Activated naive CD4-positive, alpha-beta T cell treated with anti-CD3 and anti-CD28 coated beads, Interleukin-2, amount 10 ng/mL, durations not matched to agents 7 days and 5 days (primary cell): ENCODE data around the gene TGM4.

ENCODE experiments used
- CTCF ChIA-PET: fragments of 350-600 bp; sonication (Branson Sonifier 250); formaldehyde crosslinking; loops from one replicate; lab custom pipeline; 2021; ENCODE audit warnings: antibody characterized with exemption; lab: Charles Lee
- DNase-seq: peaks from one replicate; pipeline ENCODE4 v3.0.0-alpha.2; 2020
- H3K27ac Mint-ChIP-seq: one replicate; pipeline ENCODE4 v1.8.0; 2021; ENCODE audit warnings: mild to moderate bottlenecking, moderate library complexity, mixed read lengths
- H3K27me3 Mint-ChIP-seq: one replicate; pipeline ENCODE4 v1.8.0; 2021; ENCODE audit warnings: mild to moderate bottlenecking, mixed read lengths
- H3K36me3 Mint-ChIP-seq: one replicate; pipeline ENCODE4 v1.8.0; 2021; ENCODE audit warnings: mixed read lengths
- H3K4me1 Mint-ChIP-seq: one replicate; pipeline ENCODE4 v1.8.0; 2021; ENCODE audit warnings: mixed read lengths
- H3K4me3 Mint-ChIP-seq: one replicate; pipeline ENCODE4 v1.8.0; 2021; ENCODE audit warnings: mild to moderate bottlenecking, moderate library complexity, mixed read lengths
- H3K9me3 Mint-ChIP-seq: one replicate; pipeline ENCODE4 v1.8.0; 2021; ENCODE audit warnings: mixed read lengths

TGM4 gene

GRCh38 chr3:44892689-44893088, 18.3 kb downstream of the TGM4 start:
- Mint-ChIP-seq H3K4me3 (no peak overlapping the region), H3K9me3 (no peaks in the 10 kb centered on the region), H3K36me3 (no peaks in the 10 kb centered on the region), H3K27ac (no peak overlapping the region), H3K4me1 (no peaks in the 10 kb centered on the region), H3K27me3 (peaks cover 4% of the 10 kb centered on the region)
- CTCF ChIA-PET = no interaction called here
- no peak for DNase-seq

- Mint-ChIP-seq H3K4me1 (no peaks in the 10 kb centered on the region), H3K27me3 (peaks cover 4% of the 10 kb centered on the region), H3K9me3 (no peaks in the 10 kb centered on the region), H3K27ac (no peak overlapping the region), H3K36me3 (no peaks in the 10 kb centered on the region), H3K4me3 (no peak overlapping the region)
- DNase-seq = no peak
- CTCF ChIA-PET = no interaction called here
Measured at GRCh38 chr3:44893097-44893496, 18.7 kb downstream of the TGM4 start.

GRCh38 chr3:44894485-44894884, 20.1 kb downstream of the TGM4 start:
- Mint-ChIP-seq H3K9me3 (no peaks in the 10 kb centered on the region), H3K27me3 (peaks cover 9% of the 10 kb centered on the region), H3K4me3 (no peak overlapping the region), H3K36me3 (no peaks in the 10 kb centered on the region), H3K4me1 (no peaks in the 10 kb centered on the region), H3K27ac (no peak overlapping the region)
- CTCF ChIA-PET = no interaction called here
- no peak for DNase-seq

- Mint-ChIP-seq H3K9me3 (no peaks in the 10 kb centered on the region), H3K4me3 (no peak overlapping the region), H3K27ac (no peak overlapping the region), H3K4me1 (no peaks in the 10 kb centered on the region), H3K36me3 (no peaks in the 10 kb centered on the region), H3K27me3 (peaks cover 14% of the 10 kb centered on the region)
- CTCF ChIA-PET = interaction anchor here (0.6 kb wide), 1 partner anchor 522 kb away, joined by 3 read pairs; no protein-coding TSS in a partner anchor
- no peak for DNase-seq
Measured at GRCh38 chr3:44896440-44896839, 22.0 kb downstream of the TGM4 start.

GRCh38 chr3:44899683-44900367, 25.4 kb downstream of the TGM4 start:
- Mint-ChIP-seq H3K4me1 (no peaks in the 10 kb centered on the region), H3K27ac (no peak overlapping the region), H3K4me3 (no peak overlapping the region), H3K9me3 (no peaks in the 10 kb centered on the region), H3K27me3 (peaks cover 20% of the 10 kb centered on the region), H3K36me3 (no peaks in the 10 kb centered on the region)
- DNase-seq = no peak
- CTCF ChIA-PET = no interaction called here

- CTCF ChIA-PET = no interaction called here
- no peak for DNase-seq
- no peaks in the 10 kb centered on the region for H3K9me3 Mint-ChIP-seq
Measured at GRCh38 chr3:44902628-44903027, 28.2 kb downstream of the TGM4 start.

GRCh38 chr3:44903314-44903713, 28.9 kb downstream of the TGM4 start:
- DNase-seq = no peak
- CTCF ChIA-PET = no interaction called here
- no peak overlapping the region for H3K27ac Mint-ChIP-seq
- peaks cover 42% of the 10 kb centered on the region for H3K27me3 Mint-ChIP-seq
- no peaks in the 10 kb centered on the region for H3K9me3 Mint-ChIP-seq
- no peaks in the 10 kb centered on the region for H3K4me1 Mint-ChIP-seq
- no peaks in the 10 kb centered on the region for H3K36me3 Mint-ChIP-seq
- H3K4me3 Mint-ChIP-seq = no peak overlapping the region

More at GRCh38 chr3:44902628-44903027, 28.2 kb downstream of the TGM4 start:
- Mint-ChIP-seq H3K4me1 (no peaks in the 10 kb centered on the region), H3K27ac (no peak overlapping the region), H3K36me3 (no peaks in the 10 kb centered on the region), H3K4me3 (no peak overlapping the region), H3K27me3 (peaks cover 35% of the 10 kb centered on the region)

GRCh38 chr3:44903751-44904150, 29.3 kb downstream of the TGM4 start:
- no peaks in the 10 kb centered on the region for H3K36me3 Mint-ChIP-seq
- no peaks in the 10 kb centered on the region for H3K4me1 Mint-ChIP-seq
- H3K4me3 Mint-ChIP-seq = no peak overlapping the region
- H3K27me3 Mint-ChIP-seq = peaks cover 43% of the 10 kb centered on the region
- H3K27ac Mint-ChIP-seq = no peak overlapping the region
- CTCF ChIA-PET = no interaction called here
- DNase-seq = no peak
- H3K9me3 Mint-ChIP-seq = no peaks in the 10 kb centered on the region

GRCh38 chr3:44905446-44906157, 31.2 kb downstream of the TGM4 start:
- DNase-seq = no peak
- Mint-ChIP-seq H3K9me3 (peaks cover 3% of the 10 kb centered on the region), H3K27ac (no peak overlapping the region), H3K36me3 (no peaks in the 10 kb centered on the region), H3K4me1 (no peaks in the 10 kb centered on the region), H3K27me3 (peaks cover 42% of the 10 kb centered on the region), H3K4me3 (no peak overlapping the region)
- CTCF ChIA-PET = no interaction called here

GRCh38 chr3:44906997-44907396, 32.6 kb downstream of the TGM4 start:
- Mint-ChIP-seq H3K27me3 (peaks cover 31% of the 10 kb centered on the region), H3K4me1 (no peaks in the 10 kb centered on the region), H3K36me3 (no peaks in the 10 kb centered on the region), H3K9me3 (peaks cover 7% of the 10 kb centered on the region), H3K27ac (no peak overlapping the region), H3K4me3 (no peak overlapping the region)
- DNase-seq = no peak
- CTCF ChIA-PET = no interaction called here

- CTCF ChIA-PET = no interaction called here
- peaks cover 30% of the 10 kb centered on the region for H3K27me3 Mint-ChIP-seq
Measured at GRCh38 chr3:44907612-44908011, 33.2 kb downstream of the TGM4 start.

GRCh38 chr3:44909063-44909462, 34.7 kb downstream of the TGM4 start:
- DNase-seq = no peak
- Mint-ChIP-seq H3K4me1 (no peaks in the 10 kb centered on the region), H3K4me3 (no peak overlapping the region), H3K36me3 (no peaks in the 10 kb centered on the region), H3K27me3 (peaks cover 34% of the 10 kb centered on the region), H3K9me3 (peaks cover 7% of the 10 kb centered on the region), H3K27ac (no peak overlapping the region)
- CTCF ChIA-PET = interaction anchor here (0.7 kb wide), 1 partner anchor 27 kb away, joined by 3 read pairs; no protein-coding TSS in a partner anchor

More at GRCh38 chr3:44907612-44908011, 33.2 kb downstream of the TGM4 start:
- Mint-ChIP-seq H3K36me3 (no peaks in the 10 kb centered on the region), H3K9me3 (peaks cover 7% of the 10 kb centered on the region), H3K27ac (no peak overlapping the region), H3K4me3 (no peak overlapping the region), H3K4me1 (no peaks in the 10 kb centered on the region)
- DNase-seq = no peak

GRCh38 chr3:44910693-44911092, 36.3 kb downstream of the TGM4 start:
- no peak overlapping the region for H3K27ac Mint-ChIP-seq
- H3K4me1 Mint-ChIP-seq = no peaks in the 10 kb centered on the region
- peaks cover 28% of the 10 kb centered on the region for H3K27me3 Mint-ChIP-seq
- CTCF ChIA-PET = no interaction called here
- no peak overlapping the region for H3K4me3 Mint-ChIP-seq
- peaks cover 7% of the 10 kb centered on the region for H3K9me3 Mint-ChIP-seq
- H3K36me3 Mint-ChIP-seq = no peaks in the 10 kb centered on the region
- no peak for DNase-seq

- Mint-ChIP-seq H3K36me3 (no peaks in the 10 kb centered on the region), H3K27ac (no peak overlapping the region), H3K27me3 (peaks cover 11% of the 10 kb centered on the region), H3K4me3 (no peak overlapping the region), H3K4me1 (no peaks in the 10 kb centered on the region), H3K9me3 (peaks cover 7% of the 10 kb centered on the region)
- CTCF ChIA-PET = interaction anchor here (0.5 to 4.3 kb wide), 15 partner anchors 32 to 590 kb away, joined by 3 to 25 read pairs (median 3); partner anchors contain the start of gene ZNF501
- DNase-seq = peak; percentile 76
Measured at GRCh38 chr3:44913868-44914468, 39.6 kb downstream of the TGM4 start.
